NCI-H1105 (cell line): Measurements from ENCODE around the gene ASXL1.
"Not testable (repeated sequence)": the region's sequence is repeated elsewhere in the genome, so short reads cannot be mapped to it uniquely, and the experiment has no call there.

Experiments used
- DNase-seq: peaks from one replicate; lab custom pipeline; 2025; lab: John Stamatoyannopoulos, UW

ASXL1 gene

GRCh38 chr20:32407131-32407750 is 49.1 kb downstream of the ASXL1 start:
- not testable (repeated sequence) for DNase-seq

GRCh38 chr20:32411955-32412706 is 54.0 kb downstream of the ASXL1 start:
- DNase-seq: no peak

GRCh38 chr20:32415494-32415893 is 57.4 kb downstream of the ASXL1 start:
- DNase-seq: no peak

GRCh38 chr20:32416206-32416605 is 58.1 kb downstream of the ASXL1 start:
- no peak for DNase-seq

GRCh38 chr20:32418376-32418775 is 60.2 kb downstream of the ASXL1 start:
- no peak for DNase-seq

- DNase-seq: no peak
Observed at GRCh38 chr20:32421290-32421689, 63.2 kb downstream of the ASXL1 start.

GRCh38 chr20:32427996-32428395 is 69.9 kb downstream of the ASXL1 start:
- no peak for DNase-seq

- no peak for DNase-seq
Observed at GRCh38 chr20:32429343-32429742, 71.2 kb downstream of the ASXL1 start.

GRCh38 chr20:32429745-32430360 is 71.7 kb downstream of the ASXL1 start:
- no peak for DNase-seq

GRCh38 chr20:32431457-32431856 is 73.3 kb downstream of the ASXL1 start:
- no peak for DNase-seq

GRCh38 chr20:32432277-32432676 is 74.1 kb downstream of the ASXL1 start:
- peak; percentile 87 for DNase-seq

GRCh38 chr20:32433311-32434021 is 75.3 kb downstream of the ASXL1 start:
- DNase-seq: no peak

GRCh38 chr20:32434434-32434833 is 76.3 kb downstream of the ASXL1 start:
- DNase-seq: no peak

- no peak for DNase-seq
Observed at GRCh38 chr20:32435449-32436107, 77.4 kb downstream of the ASXL1 start.

GRCh38 chr20:32436142-32436861 is 78.2 kb downstream of the ASXL1 start:
- no peak for DNase-seq

GRCh38 chr20:32436968-32437367 is 78.8 kb downstream of the ASXL1 start:
- DNase-seq: no peak

GRCh38 chr20:32437391-32438074 is 79.4 kb downstream of the ASXL1 start:
- DNase-seq: no peak

GRCh38 chr20:32438331-32438858 is 80.3 kb downstream of the ASXL1 start:
- DNase-seq: no peak

GRCh38 chr20:32439132-32439829 is 81.2 kb downstream of the ASXL1 start:
- DNase-seq: no peak
